Tibial nerve (tissue), 4 donors: ENCODE measurements around the gene NEO1.

Experiments used
- CTCF ChIP-seq, 5 experiments: fragments of 200-600 bp in 3 of 5; fragments of 450-650 bp in 2 of 5; sonication (generic) in 3 of 5; IDR thresholded peaks; one replicate each; pipeline ENCODE4 v1.5.1; 2016 to 2019; ENCODE audit warnings: antibody characterized with exemption in 5 of 5, mild to moderate bottlenecking in 3 of 5, moderate library complexity in 2 of 5
- EP300 ChIP-seq, 2 donors: sonication (generic); formaldehyde crosslinking; IDR thresholded peaks; one replicate each; pipeline ENCODE4 v1.6.1; 2017; ENCODE audit warnings: antibody characterized with exemption in 2 of 2, mild to moderate bottlenecking in 1 of 2
- POLR2A ChIP-seq, 2 donors: fragments of 450-650 bp; IDR thresholded peaks; one replicate each; pipeline ENCODE4 v1.6.1; 2017; ENCODE audit warnings: antibody characterized with exemption in 2 of 2, mild to moderate bottlenecking in 2 of 2, moderate library complexity in 2 of 2

- TF ChIP-seq CTCF (IDR thresholded peaks at IDR 0.05) = no peak
- TF ChIP-seq EP300 (IDR thresholded peaks at IDR 0.05) = no peak
- no peak for TF ChIP-seq POLR2A (IDR thresholded peaks at IDR 0.05)
Measured at GRCh38 chr15:73125219-73125618, 73.0 kb downstream of the NEO1 start.
